HG02870 (cell line): Measurements from ENCODE around the gene PFDN4.

Source experiments
- ATAC-seq: cut with Tn5 transposase; IDR thresholded peaks from one replicate; pipeline ENCODE4 v1.9.1; 2021; ENCODE audit warnings: mild to moderate bottlenecking, moderate library complexity; ENCODE audit not compliant: unreplicated experiment

Gene PFDN4

DNA sequence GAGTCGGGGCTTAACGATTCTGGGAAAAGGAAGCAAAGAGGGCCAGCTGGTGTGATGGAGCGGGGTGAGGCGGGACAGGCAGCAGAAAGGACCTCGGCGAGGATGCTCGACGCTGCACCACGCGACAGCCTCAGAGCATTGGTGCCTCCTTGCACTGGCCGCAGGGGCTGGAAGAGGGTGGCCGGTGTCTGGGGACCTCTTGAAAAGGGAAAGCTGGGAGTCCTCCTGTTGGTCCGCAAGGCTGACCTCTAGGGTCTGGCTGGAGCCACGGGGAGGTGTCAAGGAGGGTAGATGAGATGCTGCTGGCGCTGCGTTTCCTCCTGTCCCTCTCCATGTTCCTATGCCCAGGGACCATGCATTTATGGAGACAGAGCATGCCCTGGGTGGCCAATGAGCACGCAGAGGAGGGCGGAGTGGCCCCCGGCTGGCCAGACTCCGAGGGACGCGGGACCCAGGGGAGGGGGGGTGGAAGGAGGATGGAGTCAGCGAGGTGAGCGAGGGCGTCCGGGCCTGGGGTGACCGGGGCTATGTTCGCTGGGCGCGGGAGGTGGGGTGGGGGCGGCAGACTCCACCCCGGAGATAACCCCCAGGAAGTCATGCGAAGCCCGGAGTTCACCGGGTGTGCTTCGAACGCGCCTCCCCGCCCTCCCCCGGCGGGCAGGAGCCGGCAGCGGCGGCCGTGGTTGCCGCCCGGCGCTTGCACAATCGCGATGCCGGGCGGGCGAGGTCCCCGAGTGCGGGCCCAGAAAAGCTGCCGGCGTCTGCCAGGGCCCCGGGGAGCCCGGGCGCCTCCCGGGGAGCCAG lies 34.0 kb upstream of the PFDN4 start, which contains the start of gene CYP24A1:
TSS of gene CYP24A1 (minus strand) at position 334 of the 804 bp plus-strand sequence. CDS start 407 bp downstream, outside the sequence.
- ATAC-seq, result no peak

DNA sequence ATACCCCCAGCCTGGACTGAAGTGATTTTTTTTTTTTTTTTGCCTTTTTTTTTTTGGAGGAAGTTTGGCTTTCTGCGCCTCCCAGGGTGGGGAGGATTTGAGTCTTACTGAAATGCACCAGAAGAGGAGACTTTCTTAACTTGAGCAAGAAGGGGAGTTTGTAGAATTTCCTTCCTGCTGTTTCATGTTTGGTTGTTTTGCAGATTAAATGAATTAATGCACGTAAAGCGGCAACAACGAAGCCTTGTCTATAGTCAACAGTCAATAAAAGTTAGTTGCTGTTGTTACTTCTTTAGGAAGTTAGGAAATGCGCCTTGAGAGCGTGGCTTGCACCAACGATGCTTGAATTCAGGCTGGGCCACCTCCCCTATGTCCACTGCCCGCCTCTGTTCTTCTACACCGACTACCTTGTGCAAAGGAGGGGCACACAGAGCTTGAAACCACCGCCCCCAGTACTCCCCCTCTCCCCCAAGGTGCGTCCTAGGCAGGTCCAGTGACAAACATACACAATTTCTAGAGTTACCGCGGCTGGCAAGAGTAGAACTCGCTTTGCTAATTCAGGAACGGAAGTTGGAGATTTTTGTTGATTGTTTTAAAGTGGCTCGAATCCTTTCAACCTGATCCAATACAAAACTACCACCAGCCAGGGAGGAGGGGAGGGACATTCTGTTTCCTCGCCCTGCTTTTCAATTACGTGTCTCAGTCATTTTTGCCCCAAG lies 33.3 kb upstream of the PFDN4 start:
- no peak for ATAC-seq

DNA sequence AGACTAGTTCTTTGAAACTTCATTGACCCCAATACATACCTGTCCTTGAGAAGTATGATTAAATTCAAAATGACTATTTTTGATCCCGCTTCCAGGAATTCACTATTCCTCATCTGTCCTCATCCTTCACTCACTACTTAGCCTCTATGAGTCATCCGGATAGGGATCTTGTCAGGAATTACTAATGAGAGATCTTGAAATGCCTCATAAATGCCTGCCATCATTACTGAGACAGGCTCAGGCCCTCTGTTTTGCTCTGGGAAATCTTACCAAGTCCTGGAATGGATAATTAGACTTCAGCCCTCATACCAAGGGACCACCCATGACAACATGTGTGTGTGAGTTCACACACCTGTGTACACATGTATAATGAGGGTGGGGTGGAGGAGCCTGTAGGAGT lies 31.3 kb upstream of the PFDN4 start:
- no peak for ATAC-seq

DNA sequence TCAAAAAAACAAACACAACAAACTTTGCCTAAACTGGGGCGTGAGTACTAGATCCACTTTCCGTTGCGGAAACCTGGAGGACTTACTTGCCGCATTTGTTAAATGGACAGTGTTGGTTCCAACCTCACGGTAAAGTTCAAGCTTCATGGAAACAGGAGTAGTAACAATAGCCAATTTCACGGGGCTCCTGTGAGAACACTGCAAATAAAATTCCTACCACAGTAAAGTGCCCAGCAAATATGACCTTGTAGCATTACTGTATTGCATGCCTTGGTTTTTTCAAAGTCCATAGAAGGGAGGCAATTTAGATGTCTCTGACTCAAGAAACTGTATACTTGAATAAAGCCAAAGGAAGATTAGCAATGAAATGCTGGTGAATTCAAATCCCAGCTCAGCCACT lies 30.5 kb upstream of the PFDN4 start:
- ATAC-seq, result no peak

DNA sequence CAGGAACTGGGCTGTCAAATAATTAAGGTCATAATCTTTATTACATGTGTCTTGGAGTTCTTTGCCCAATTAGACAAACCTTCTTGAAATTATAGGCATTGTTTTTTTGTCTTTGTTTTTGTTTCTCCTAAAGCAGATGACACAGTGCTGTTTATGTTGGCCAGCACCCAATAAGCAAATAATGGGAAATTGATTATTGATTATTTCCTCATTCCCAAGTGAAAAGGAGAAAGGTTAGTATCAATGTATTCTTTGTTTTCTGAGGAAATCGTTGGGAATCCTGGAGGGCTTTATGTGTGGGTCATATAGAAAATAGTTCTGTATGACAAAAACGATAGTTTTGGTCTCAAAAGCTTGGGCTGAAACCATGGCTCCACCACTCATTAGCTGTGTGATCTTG lies 29.6 kb upstream of the PFDN4 start:
- no peak for ATAC-seq

DNA sequence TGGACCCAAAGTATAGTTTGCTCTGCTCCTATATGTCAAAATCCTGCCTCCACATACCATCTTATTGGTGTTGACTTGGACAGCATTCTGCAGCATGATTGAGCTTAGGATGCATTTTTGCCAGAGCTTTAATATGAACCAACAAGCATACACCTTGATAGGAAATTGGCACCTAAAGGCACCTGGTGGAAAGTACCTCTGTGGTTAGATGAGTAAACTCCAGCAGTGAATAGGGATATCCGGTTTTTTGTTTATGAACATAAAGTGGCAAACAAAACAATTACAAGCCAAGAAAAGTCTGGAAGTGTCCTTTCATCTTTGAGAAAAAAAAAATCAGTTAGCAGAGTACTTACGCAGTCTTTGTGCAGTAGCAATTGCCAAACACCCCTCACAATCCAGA lies 27.9 kb upstream of the PFDN4 start:
- ATAC-seq, result no peak

DNA sequence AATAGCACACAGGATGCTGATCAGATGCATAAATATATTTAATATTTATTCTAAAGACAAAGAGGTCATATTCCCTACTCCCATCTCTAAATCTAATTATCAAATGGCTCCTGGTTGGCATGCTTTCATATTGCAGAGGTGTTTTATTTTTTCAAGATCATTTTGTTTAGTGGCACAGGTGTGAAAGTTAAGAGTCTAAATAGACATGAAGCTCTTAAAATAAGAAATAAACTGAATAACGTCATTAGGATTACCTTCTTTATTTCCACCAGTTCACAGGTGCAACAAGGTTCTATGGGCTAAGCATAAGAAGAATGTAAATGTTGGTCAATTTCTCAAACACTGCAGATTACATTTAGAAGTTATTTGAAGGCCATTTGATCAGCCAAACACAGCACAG lies 27.0 kb upstream of the PFDN4 start:
- no peak for ATAC-seq

DNA sequence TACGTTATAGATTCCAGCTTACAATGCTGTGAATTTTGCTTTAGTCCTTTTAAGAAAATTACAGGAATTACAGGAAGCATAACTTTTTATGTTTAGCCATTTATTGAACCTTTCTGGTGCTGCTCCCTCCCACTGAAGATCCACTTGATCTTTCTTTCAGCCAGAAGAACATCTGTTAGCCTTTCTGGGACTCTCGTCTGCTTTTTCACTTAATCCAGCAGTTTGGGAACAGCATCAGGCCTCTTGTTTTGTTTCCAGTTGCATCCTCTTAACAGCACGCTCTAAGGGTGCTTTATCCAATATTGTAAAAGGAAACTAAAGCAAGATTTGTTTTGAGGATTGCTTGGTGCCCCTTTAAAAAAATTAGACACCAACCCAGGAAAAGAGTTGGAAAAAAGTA lies 23.8 kb upstream of the PFDN4 start:
- ATAC-seq, result no peak

DNA sequence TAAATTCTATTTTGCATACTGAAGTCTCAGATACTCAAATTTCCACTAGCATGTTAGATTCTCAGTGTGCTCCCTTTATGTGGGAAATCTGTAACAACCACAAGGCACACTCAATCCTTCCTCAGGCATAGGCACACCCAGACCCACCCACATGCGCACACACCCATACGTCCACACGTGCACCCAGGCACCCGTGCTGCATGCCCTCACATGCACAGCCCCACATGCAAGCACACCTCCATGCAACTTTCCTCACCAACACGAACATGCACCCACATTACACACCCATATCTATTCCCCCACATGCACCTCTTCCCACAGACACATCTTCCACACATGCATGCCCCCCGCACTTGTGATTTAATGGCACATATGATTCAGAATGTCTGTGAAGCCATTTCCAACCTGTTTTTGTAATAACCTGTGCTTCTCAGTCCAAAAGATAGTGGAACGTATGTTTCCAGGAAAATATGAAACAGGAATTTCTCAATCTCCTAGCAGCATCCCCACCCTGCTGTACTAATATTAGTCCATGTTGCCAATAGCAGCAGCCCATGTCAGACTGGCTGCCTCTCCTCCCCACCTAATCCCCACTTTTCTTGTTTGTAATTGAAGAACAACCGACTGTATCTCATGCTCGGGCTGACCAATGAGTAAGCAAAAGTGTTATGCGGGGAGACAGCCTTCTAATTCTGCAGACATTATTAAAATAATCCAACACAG lies 22.8 kb upstream of the PFDN4 start:
- ATAC-seq, result no peak

DNA sequence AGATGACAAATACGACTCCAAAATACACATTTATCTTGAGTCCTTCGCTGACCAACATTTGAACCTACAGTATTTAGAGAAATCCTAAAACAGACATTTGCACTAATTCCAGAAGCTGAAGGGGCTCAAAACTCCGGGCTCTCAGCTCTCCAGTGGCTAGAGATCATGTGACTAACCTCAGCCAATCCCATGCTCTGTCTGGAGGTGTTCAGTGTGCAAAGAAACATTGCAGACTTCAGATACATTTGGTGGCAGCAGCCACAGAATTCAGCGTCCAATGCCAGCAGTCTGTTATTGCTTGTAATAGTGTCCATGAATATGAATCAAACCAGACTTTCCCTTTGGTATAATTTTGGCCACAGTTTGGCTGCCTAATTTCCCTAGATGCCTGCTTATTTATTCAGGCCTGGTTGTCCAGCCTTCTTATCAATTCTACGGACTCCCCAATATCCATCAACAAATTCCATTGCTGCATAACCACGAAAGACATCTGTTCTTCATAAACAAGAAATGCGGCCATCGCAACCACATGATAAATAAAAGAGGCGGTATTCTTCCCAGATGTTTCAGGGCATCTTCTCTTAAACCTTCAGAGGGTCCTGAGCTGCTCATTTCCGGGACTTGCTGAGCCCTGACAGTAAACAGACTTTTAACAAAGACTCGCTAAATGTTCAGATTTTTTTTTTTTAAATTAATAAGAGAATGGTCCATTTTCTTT lies 19.6 kb upstream of the PFDN4 start:
- ATAC-seq, result no peak

DNA sequence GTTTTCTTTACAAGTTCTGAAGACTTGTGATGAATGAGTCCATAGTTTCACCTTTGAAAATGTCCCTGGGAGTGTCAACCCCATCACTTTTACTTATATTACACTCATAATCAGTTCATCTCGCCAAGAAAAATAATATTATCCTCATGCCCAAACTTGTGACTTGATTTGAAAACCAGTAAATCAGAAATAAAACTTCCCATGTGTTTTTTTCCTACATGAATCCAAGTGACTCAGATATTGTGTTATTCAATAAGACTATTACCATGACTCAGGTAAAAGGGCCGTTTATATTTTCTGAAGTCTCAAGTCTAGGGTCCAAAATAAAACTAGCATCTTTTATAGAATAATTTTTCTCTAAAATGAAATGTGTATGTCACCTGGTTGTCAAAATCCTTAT lies 18.3 kb upstream of the PFDN4 start:
- no peak for ATAC-seq

DNA sequence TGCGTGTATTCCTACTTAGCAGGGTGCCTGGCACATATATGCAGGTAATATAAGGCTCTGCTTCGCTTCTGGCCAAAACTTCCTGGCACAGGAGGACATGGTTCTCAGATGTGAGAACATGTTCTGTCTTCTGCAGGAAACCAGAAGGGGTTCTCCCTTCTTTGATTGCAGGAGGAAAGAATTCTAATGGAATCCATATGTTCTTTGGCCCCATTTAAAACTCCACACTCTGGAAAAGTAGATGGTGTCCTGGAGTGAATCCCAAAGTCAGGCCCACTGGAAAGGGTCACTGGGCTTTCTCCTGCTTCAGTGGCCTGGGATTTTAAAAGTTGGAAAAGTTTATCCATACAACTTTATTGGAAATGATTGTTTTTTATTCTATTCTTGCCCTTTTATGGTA lies 17.7 kb upstream of the PFDN4 start:
- no peak for ATAC-seq

DNA sequence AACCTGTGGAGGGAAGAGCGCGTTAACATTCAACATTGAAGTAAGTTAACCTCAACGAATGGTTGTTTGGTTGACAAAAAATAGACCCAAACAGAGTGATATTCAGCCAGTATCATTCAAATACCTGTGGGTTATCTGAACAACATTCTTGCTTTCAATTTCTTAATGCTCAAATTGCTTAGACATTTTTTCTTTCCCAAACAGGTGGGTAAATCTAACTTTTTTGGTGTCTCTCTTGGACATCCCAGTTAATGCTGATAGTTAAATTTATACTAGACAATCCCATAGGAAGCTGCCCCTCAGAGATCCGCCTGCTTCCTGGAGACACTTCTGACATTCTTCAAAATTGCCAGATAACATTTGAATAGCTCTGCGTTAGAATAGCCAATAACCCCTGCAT lies 14.1 kb upstream of the PFDN4 start:
- no peak for ATAC-seq

DNA sequence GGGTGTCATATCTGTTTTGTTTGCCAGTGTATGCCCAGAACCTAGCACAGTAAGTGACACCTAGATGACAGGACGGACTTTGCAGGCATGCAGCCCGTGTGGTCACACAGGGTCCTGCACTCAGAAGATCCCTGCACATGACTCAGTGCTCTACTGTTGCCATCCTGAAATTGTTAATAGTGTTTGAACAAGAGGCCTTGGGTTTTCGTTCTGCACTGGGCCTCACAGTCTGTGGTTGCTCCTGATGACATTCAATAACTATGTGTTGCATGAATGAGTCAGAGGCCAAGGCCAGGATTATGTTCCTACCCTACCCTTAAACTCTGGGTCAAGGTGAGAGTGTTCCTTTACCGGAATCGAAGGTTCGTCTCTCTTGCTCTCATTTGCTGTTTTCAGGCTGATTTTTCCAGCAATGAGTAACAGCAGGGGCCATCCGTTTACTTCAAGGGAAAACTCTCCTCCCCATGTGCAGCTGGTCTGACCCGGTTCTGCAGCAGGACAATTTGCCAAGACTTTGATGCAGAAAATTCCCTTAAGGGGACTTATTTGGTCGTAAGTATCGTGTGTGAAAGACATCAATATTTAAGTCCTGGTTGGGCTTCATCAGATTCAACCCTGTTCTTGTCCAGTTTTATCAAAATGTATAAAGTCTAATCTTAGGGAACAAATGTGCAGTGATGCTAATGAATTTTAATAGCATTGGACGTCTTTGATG lies 13.0 kb upstream of the PFDN4 start:
- no peak for ATAC-seq

DNA sequence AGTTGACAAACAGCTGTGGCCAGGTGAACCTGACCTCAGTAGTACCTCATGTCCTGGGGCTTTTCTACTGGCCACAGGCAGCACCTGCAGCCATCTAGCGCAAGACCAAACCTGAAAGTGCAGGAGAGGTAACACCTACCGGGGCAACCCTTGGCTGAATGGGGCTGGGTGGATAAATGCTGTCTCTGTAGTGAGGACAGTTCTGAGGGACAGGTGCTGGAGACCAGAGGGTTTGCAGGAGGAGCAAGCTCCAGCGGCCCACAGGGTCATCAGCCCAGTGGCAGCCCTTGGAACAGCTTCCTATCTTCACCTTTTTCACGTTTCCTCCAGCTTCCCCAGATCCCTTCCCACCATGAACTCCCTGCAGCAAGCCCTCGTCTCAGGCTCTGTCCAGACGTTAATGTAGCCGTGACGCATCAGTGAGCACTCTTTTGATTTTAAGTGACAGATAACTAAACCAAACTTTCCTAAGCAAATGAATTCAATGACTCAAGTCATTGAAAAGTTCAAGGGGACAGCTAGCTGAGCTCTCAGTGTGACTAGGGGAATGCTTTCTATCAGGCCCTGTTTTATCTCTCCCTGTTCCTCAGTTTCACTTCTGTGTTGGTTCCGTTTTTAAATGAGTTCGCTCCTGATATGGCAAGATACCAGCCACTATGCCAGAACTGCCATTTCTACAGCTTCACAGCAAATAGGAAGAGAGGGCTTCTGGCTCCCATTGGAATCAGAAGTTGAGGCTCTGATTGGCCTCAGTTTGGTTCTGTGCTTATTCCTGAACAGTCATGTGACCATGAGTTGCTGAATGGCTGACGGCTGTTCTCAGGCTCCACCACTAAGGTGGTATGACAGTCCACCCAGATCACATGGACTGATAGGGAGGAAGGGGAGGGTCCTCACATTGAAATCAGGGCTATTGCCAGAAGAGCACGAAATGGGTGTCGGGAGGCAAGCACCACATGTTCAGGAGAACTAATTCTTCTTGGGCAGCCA lies 12.1 kb upstream of the PFDN4 start:
- ATAC-seq, result no peak

DNA sequence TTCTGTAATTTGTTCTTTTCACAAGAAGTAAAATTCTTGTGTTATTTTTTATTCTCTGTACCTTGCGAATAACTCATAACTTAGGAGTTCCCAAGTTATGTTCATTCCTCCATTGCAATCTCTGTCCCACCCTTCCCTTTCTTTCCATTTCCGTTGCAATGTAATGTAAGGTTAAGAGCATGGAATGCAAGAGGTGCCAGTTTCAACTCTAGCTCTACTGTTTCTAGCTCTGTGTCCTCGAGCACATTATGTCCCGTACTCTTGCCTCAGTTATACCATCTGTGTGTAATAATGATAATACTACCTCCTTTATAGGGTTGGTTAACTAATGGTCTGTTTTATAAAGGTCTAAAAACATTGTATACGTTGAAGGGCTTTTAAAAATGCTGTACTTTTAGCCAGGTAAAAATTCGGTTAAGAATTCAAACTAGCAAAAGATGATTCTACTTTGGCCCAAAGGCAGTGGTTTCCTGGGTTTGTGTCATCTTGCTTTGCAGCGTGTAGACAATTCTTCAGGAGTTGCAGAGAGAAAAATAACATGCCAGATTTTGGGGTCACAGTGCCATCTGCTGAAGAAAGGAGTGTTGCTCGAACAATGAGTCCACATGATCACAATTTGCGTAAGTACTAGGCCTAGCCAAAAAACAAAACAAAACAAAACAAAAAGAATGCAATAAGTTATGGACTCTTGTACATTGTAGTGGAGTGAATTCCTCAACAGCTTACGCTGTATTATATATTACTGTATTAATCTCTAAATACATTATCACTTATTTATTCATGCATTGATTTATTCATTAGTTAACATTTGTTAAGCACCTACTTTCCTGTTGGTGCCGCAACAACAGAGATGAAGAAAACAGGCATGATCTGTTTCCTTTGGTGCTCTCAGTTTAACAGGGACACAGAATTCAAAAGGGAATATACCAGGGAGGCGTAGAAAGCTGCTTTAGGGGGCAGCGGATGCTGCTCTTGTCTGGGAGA lies 10.0 kb upstream of the PFDN4 start:
- ATAC-seq, result no peak

DNA sequence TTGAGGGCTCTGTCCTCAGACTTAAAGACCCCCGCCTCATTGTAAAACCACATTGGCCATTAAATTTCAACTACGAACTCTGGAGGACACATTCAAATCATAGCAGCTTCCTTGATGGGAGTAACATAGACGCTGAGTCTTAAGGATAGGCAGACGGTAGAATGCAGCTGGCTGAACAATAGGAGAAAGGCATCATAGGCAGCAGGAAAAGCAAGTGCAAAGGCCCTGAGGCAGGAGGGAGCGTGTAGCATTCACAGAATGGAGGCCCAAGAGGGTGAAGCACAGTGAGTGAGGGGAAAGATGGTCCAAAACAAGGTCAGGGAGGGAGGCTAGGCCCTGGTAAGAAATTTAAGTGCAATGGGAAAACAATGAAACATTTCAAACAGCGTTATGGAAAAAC lies 8.6 kb upstream of the PFDN4 start:
- ATAC-seq, result no peak

DNA sequence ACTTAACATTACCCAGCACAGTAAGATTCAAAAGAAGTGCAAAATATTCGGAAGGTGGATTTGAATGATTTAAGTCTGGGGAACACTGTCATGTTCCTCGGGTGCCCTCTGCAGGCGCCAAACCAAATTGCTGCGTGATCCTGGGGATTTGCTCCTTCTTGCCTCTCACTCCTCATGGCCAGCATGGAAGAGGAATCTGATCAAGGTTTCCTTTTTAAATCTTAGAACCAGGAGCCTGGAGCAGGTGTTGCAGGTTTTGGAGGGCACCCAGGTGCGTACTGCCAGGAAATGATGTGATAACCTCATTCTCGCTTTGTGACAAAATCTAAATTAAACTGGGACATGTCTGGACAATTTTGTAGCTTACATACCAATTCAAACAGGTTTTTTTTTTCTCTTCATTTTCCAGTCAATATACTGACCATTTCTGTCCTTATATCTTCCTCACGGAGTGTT lies 8.1 kb upstream of the PFDN4 start:
- no peak for ATAC-seq
